Endothelial cell of umbilical vein (primary cell): ENCODE measurements around the gene HSD3B7. TPM values are rescaled to one million over a fixed set of nuclear protein-coding genes. Genes with fewer than 3 reads are reported as not detected.

ENCODE experiments used
- BruUV-seq: library from RNA; stranded (reverse); fragments of 400-500 nt; replicated peaks from 2 replicates; lab custom pipeline; 2021; lab: Mats Ljungman, UMichigan
- CTCF ChIA-PET: fragments of 300-600, 350-600 bp; sonication (Branson Sonifier 250); formaldehyde crosslinking; loops from one replicate; lab custom pipeline; 2021; ENCODE audit warnings: antibody characterized with exemption, inconsistent platforms; lab: Charles Lee
- POLR2A ChIA-PET: fragments of 300-600, 350-600 bp; sonication (Branson Sonifier 250); formaldehyde crosslinking; loops from one replicate; lab custom pipeline; 2021; ENCODE audit warnings: antibody characterized with exemption, inconsistent platforms; lab: Charles Lee
- DNase-seq: peaks from one replicate; pipeline ENCODE4 v3.0.0-alpha.2; 2011; ENCODE audit warnings: low read depth, low spot score
- FAIRE-seq: peaks from 2 replicates; lab custom pipeline; 2011; peaks lifted over from hg19 to GRCh38; lab: Jason Lieb, UNC
- H2AFZ ChIP-seq: 2 replicates; pipeline ENCODE4 v1.6.0; 2012; ENCODE audit warnings: low read depth, low read length, control low read depth, inconsistent platforms
- H3K27ac ChIP-seq: 2 replicates; pipeline ENCODE4 v1.5.1; 2011; ENCODE audit warnings: low read depth, mild to moderate bottlenecking, control low read depth, low read length, moderate library complexity; ENCODE audit not compliant: insufficient read depth
- H3K27me3 ChIP-seq, 2 experiments: 2 replicates each; pipeline versions ENCODE4 v1.6.0 to v1.6.1; 2011; ENCODE audit warnings: low read length in 2 of 2, mixed read lengths in 1 of 2; ENCODE audit not compliant: control insufficient read depth in 2 of 2, insufficient read depth in 2 of 2
- H3K36me3 ChIP-seq, 2 experiments: 2 replicates in 1 of 2; 3 replicates in 1 of 2; pipeline ENCODE4 v1.5.1; 2011; ENCODE audit warnings: low read length in 2 of 2, mild to moderate bottlenecking in 1 of 2, moderate library complexity in 1 of 2; ENCODE audit not compliant: control insufficient read depth in 2 of 2, insufficient read depth in 2 of 2; ENCODE audit errors: extremely low read depth in 1 of 2
- H3K4me1 ChIP-seq: 3 replicates; pipeline ENCODE4 v1.5.1; 2011; ENCODE audit warnings: mild to moderate bottlenecking, low read length; ENCODE audit not compliant: control insufficient read depth, insufficient read depth; ENCODE audit errors: extremely low read depth
- H3K4me2 ChIP-seq: 2 replicates; pipeline ENCODE4 v1.6.1; 2011; ENCODE audit warnings: low read length, control low read depth, mixed read lengths; ENCODE audit not compliant: insufficient read depth
- H3K4me3 ChIP-seq, 3 experiments: fragments of 200-600 bp in 1 of 3; sonication (generic), shearing (Covaris generic) in 1 of 3; replicated peaks in 1 of 3; 2 replicates each; pipeline ENCODE4 v1.5.1; 2011 to 2016; ENCODE audit warnings: control low read depth in 3 of 3, low read length in 3 of 3, mild to moderate bottlenecking in 2 of 3, inconsistent platforms in 1 of 3, low read depth in 1 of 3, moderate library complexity in 1 of 3; ENCODE audit not compliant: insufficient read depth in 1 of 3
- H3K79me2 ChIP-seq: 2 replicates; pipeline ENCODE4 v1.6.0; 2012; ENCODE audit warnings: low read length, inconsistent platforms; ENCODE audit not compliant: control insufficient read depth, insufficient read depth
- H3K9ac ChIP-seq: replicated peaks from 2 replicates; pipeline ENCODE3; 2011; ENCODE audit warnings: low read length, control low read depth; ENCODE audit not compliant: insufficient read depth; ENCODE audit errors: extremely low read depth
- H3K9me1 ChIP-seq: replicated peaks from 3 replicates; pipeline ENCODE4 v1.6.0; 2011; ENCODE audit warnings: mild to moderate bottlenecking, low read length; ENCODE audit not compliant: control insufficient read depth, insufficient read depth; ENCODE audit errors: extremely low read depth
- H3K9me3 ChIP-seq: replicated peaks from 2 replicates; pipeline ENCODE4 v1.5.1; 2012; ENCODE audit warnings: low read length, inconsistent platforms; ENCODE audit not compliant: control insufficient read depth, insufficient read depth
- H4K20me1 ChIP-seq: replicated peaks from 2 replicates; pipeline ENCODE3; 2011; ENCODE audit warnings: mild to moderate bottlenecking, low read length; ENCODE audit not compliant: control insufficient read depth, insufficient read depth; ENCODE audit errors: extremely low read depth
- FOS ChIP-seq: IDR thresholded peaks from 2 replicates; pipeline ENCODE4 v1.6.1; 2011; ENCODE audit warnings: mild to moderate bottlenecking, low read length, moderate library complexity, borderline replicate concordance; ENCODE audit not compliant: insufficient read depth
- MAX ChIP-seq: IDR thresholded peaks from 2 replicates; pipeline ENCODE4 v1.6.1; 2011; ENCODE audit not compliant: insufficient read depth, insufficient read length
- MYC ChIP-seq: IDR thresholded peaks from one replicate; pipeline ENCODE4 v1.6.1; 2011; ENCODE audit warnings: mild to moderate bottlenecking, low read depth, low read length
- POLR2AphosphoS5 ChIP-seq: IDR thresholded peaks from 2 replicates; pipeline ENCODE4 v1.6.1; 2012; ENCODE audit warnings: low read depth, mild to moderate bottlenecking, control low read depth, low read length, moderate library complexity; ENCODE audit not compliant: insufficient read depth
- dilution Hi-C: fragments of 300-500 bp; cut with MboI; formaldehyde crosslinking; loops from one replicate; pipeline ENCODE4 v1.15.0; 2019; ENCODE audit warnings: low sequenced_read_pairs; ENCODE audit not compliant: extremely low pct_ligation_motif_present
- intact Hi-C: fragments of 100-400 bp; cut with micrococcal nuclease; formaldehyde crosslinking; loops from one replicate; pipeline ENCODE4 v1.10.0; 2022
- polyA plus RNA-seq, 4 experiments: library from polyadenylated mRNA; depleted of rRNA in 3 of 4; stranded (reverse) in 3 of 4; unstranded in 1 of 4; fragments of >200 nt; gene quantifications; 2 replicates each; pipeline versions ENCODE4 v1.2.1 to v1.2.3, GENCODE V29; 2011 to 2012; ENCODE audit warnings: missing spikeins in 1 of 4
- total RNA-seq: library from RNA; stranded (reverse); gene quantifications from 2 replicates; pipeline ENCODE4 v1.2.3, GENCODE V29; 2021

HSD3B7 gene
- total and polyA plus RNA-seq, 2 donors (not counting 3 experiments of a cell fraction or from before 2014, with no cell fraction given), result 3.5 to 4.8 TPM

GRCh38 chr16:31032736-31033708 is 48.0 kb downstream of the HSD3B7 start, which contains the start of gene STX4:
Gene STX4, plus strand, starts transcription at chr16:31033558. Its CDS starts 248 bp downstream, at chr16:31033806.
- ChIA-PET POLR2A (interaction anchor here (0.7 to 1.0 kb wide), 2 partner anchors 41 to 840 kb away, joined by 3 to 5 read pairs; partner anchors contain the start of genes ZNF267, ZNF646 and ZNF668), CTCF (interaction anchor here (1.1 to 1.4 kb wide), 3 partner anchors 47 to 110 kb away, joined by 3 to 7 read pairs (median 6); partner anchors contain the start of gene HSD3B7)
- peak; percentile 94 for DNase-seq
- peak within 1 kb of the TSS; percentile 76 for H3K4me2 ChIP-seq
- no peaks in the 10 kb centered on the region for H3K9me1 ChIP-seq
- BruUV-seq, result TSS peak; percentile 38
- peak within 1 kb of the TSS; percentile 65 for H3K9ac ChIP-seq
- H2AFZ ChIP-seq, result peak within 1 kb of the TSS; percentile 91
- H3K27ac ChIP-seq, result peak within 1 kb of the TSS; percentile 85
- H3K9me3 ChIP-seq, result no peaks in the 10 kb centered on the region
- H3K27me3 ChIP-seq, result no peaks in the 10 kb centered on the region
- H3K79me2 ChIP-seq, result peaks cover 12% of the 10 kb centered on the region
- peaks cover 3% of the 10 kb centered on the region in 2 experiments for H3K36me3 ChIP-seq
- peak within 1 kb of the TSS; percentile 63 to 75 (median 71) for H3K4me3 ChIP-seq
- intact Hi-C loops (loop anchor here (1.0 to 2.0 kb wide), 5 partner anchors 41 to 426 kb away; partner anchors contain the start of genes ARMC5, KAT8, SETD1A and VKORC1), dilution Hi-C loops (no loop called here)
- peak; percentile 100 for FAIRE-seq
- H3K4me1 ChIP-seq, result peaks cover 11% of the 10 kb centered on the region
- TF ChIP-seq FOS (no peak), POLR2AphosphoS5 (peak; percentile 42), MAX (peak; percentile 78), MYC (peak; percentile 18)
- no peaks in the 10 kb centered on the region for H4K20me1 ChIP-seq
